A549 (cell line): ENCODE data around the gene SLC23A2. TPM values are rescaled to one million over a fixed set of nuclear protein-coding genes. Genes with fewer than 3 reads are reported as not detected.

ENCODE experiments used
- ATAC-seq, 2 experiments: fragments of 200-7000 bp in 1 of 2; fragments of >200 bp in 1 of 2; cut with Nextera tagmentation in 1 of 2; cut with Tn5 transposase in 1 of 2; 3 replicates each; pipeline versions ENCODE4 v1.8.0 to v1.9.1; 2018 to 2020; ENCODE audit warnings: mild to moderate bottlenecking in 1 of 2, moderate library complexity in 1 of 2
- CTCF ChIA-PET: fragments of 300-600 bp; sonication (Branson Sonifier 250); formaldehyde crosslinking; extraction: SDS; loops from one replicate; lab custom pipeline; 2021; ENCODE audit warnings: antibody characterized with exemption, inconsistent platforms; lab: Yijun Ruan, JAX
- POLR2A ChIA-PET: fragments of 350-600 bp; formaldehyde crosslinking; extraction: SDS; loops from one replicate; lab custom pipeline; 2021; ENCODE audit warnings: antibody characterized with exemption, inconsistent platforms; lab: Yijun Ruan, JAX
- DNase-seq, 2 experiments: peaks; one replicate each; pipeline versions ENCODE4 v3.0.0 to v3.0.0-alpha.2; 2011 to 2016; ENCODE audit warnings: low read depth in 1 of 2, low spot score in 1 of 2
- FAIRE-seq: peaks from 2 replicates; lab custom pipeline; 2011; peaks lifted over from hg19 to GRCh38; lab: Jason Lieb, UNC
- H3K27ac ChIP-seq, 2 experiments: fragments of >200 bp; sonication (Bioruptor Twin); formaldehyde crosslinking; 3 replicates each; pipeline ENCODE4 v1.5.1; 2016 to 2017
- H3K4me1 ChIP-seq: fragments of >200 bp; sonication (Bioruptor Twin); formaldehyde crosslinking; 3 replicates; pipeline ENCODE4 v1.6.1; 2016
- H3K4me2 ChIP-seq: fragments of >200 bp; sonication (Bioruptor Twin); formaldehyde crosslinking; 3 replicates; pipeline ENCODE4 v1.6.1; 2016
- H3K4me3 ChIP-seq: fragments of >200 bp; sonication (Bioruptor Twin); formaldehyde crosslinking; 3 replicates; pipeline ENCODE4 v1.5.1; 2016
- H3K9me3 ChIP-seq: fragments of >200 bp; sonication (Bioruptor Twin); formaldehyde crosslinking; 3 replicates; pipeline ENCODE4 v1.6.1; 2016
- BCL3 ChIP-seq: fragments of >200 bp; sonication (Bioruptor Twin); formaldehyde crosslinking; IDR thresholded peaks from 3 replicates; pipeline ENCODE4 v1.6.1; 2016
- CBX8 ChIP-seq: fragments of 200-600 bp; sonication (generic); IDR thresholded peaks from 2 replicates; pipeline ENCODE4 v1.6.1; 2016
- CEBPB ChIP-seq, 2 experiments: fragments of >200 bp in 1 of 2; sonication (Bioruptor Twin) in 1 of 2; formaldehyde crosslinking in 1 of 2; IDR thresholded peaks; 2 replicates each; pipeline ENCODE4 v1.6.1; 2012 to 2016
- CHD4 ChIP-seq: fragments of 200-600 bp; sonication (generic); IDR thresholded peaks from 2 replicates; pipeline ENCODE4 v1.6.1; 2016; ENCODE audit warnings: antibody characterized with exemption, mild to moderate bottlenecking, borderline replicate concordance
- CTCF ChIP-seq: fragments of >200 bp; sonication (Bioruptor Twin); formaldehyde crosslinking; IDR thresholded peaks from 3 replicates; pipeline ENCODE4 v1.5.1; 2016
- EP300 ChIP-seq, 2 experiments: fragments of >200 bp; sonication (Bioruptor Twin); formaldehyde crosslinking; IDR thresholded peaks; 2 replicates in 1 of 2; 3 replicates in 1 of 2; pipeline ENCODE4 v1.6.1; 2016 to 2017
- ESRRA ChIP-seq: fragments of 150-350 bp; IDR thresholded peaks from 2 replicates; pipeline ENCODE4 v1.6.1; 2014; ENCODE audit warnings: mild to moderate bottlenecking, low read length, borderline replicate concordance
- HDAC2 ChIP-seq: fragments of 200-600 bp; sonication (generic); IDR thresholded peaks from 2 replicates; pipeline ENCODE4 v1.6.1; 2016
- HES2 ChIP-seq: fragments of >200 bp; sonication (Bioruptor Twin); formaldehyde crosslinking; IDR thresholded peaks from 2 replicates; pipeline ENCODE4 v1.6.1; 2016
- HEYL ChIP-seq: fragments of 250-450 bp; sonication (Bioruptor Pico); IDR thresholded peaks from 2 replicates; pipeline ENCODE4 v1.8.0; 2021; ENCODE audit warnings: mild to moderate bottlenecking, moderate library complexity
- HOXA7 ChIP-seq: fragments of 250-450 bp; sonication (Bioruptor Pico); IDR thresholded peaks from 2 replicates; pipeline ENCODE4 v1.5.0; 2020; ENCODE audit warnings: mild to moderate bottlenecking, moderate library complexity
- JUN ChIP-seq, 2 experiments: fragments of >200 bp; sonication (Bioruptor Twin); formaldehyde crosslinking; IDR thresholded peaks; 2 replicates in 1 of 2; 3 replicates in 1 of 2; pipeline ENCODE4 v1.6.1; 2016 to 2017
- JUNB ChIP-seq: fragments of >200 bp; sonication (Bioruptor Twin); formaldehyde crosslinking; IDR thresholded peaks from 2 replicates; pipeline ENCODE4 v1.6.1; 2016
- KDM5A ChIP-seq: fragments of 200-600 bp; sonication (generic); IDR thresholded peaks from 2 replicates; pipeline ENCODE4 v1.6.1; 2016; ENCODE audit warnings: antibody characterized with exemption, mild to moderate bottlenecking
- MAX ChIP-seq: IDR thresholded peaks from 2 replicates; pipeline ENCODE4 v1.6.1; 2012
- PBX3 ChIP-seq: IDR thresholded peaks from 2 replicates; pipeline ENCODE4 v1.6.1; 2012
- PHF8 ChIP-seq: fragments of 200-600 bp; sonication (generic); IDR thresholded peaks from 2 replicates; pipeline ENCODE4 v1.6.1; 2016; ENCODE audit warnings: low read depth, mild to moderate bottlenecking, antibody characterized with exemption, moderate library complexity, borderline replicate concordance
- POLR2AphosphoS2 ChIP-seq: conservative IDR thresholded peaks from 2 replicates; pipeline ENCODE4 v1.6.1; 2012; ENCODE audit warnings: low read length, improper control_type of control experiment, inconsistent platforms
- RCOR1 ChIP-seq: fragments of 150-350 bp; IDR thresholded peaks from 2 replicates; pipeline ENCODE4 v1.6.1; 2014; ENCODE audit warnings: antibody characterized with exemption, low read length, low read depth
- TFCP2L1 ChIP-seq: fragments of 250-450 bp; sonication (Bioruptor Pico); IDR thresholded peaks from 2 replicates; pipeline ENCODE4 v1.5.0; 2021; ENCODE audit warnings: mild to moderate bottlenecking
- TP53 ChIP-seq: fragments of 250-450 bp; sonication (Bioruptor Pico); IDR thresholded peaks from 2 replicates; pipeline ENCODE4 v1.5.0; 2021; ENCODE audit warnings: mild to moderate bottlenecking, moderate library complexity
- USF2 ChIP-seq: fragments of 450-650 bp; IDR thresholded peaks from 2 replicates; pipeline ENCODE4 v1.6.1; 2014; ENCODE audit warnings: antibody characterized with exemption
- WGBS: methylation state at CpG from one replicate; pipeline ENCODE4 v1.1.6; 2017; ENCODE audit errors: missing lambda C conversion rate; 5-methylcytosine and 5-hydroxymethylcytosine counted together
- polyA plus RNA-seq, 4 experiments: library from polyadenylated mRNA; depleted of rRNA in 3 of 4; stranded (reverse); fragments of >200 nt; fragmentation: RNase III in 1 of 4; extraction: RNeasy Plus Mini Kit Qiagen cat#74134 plus additional on column Dnase treatment in 1 of 4; gene quantifications; 2 replicates in 3 of 4; 3 replicates in 1 of 4; pipeline ENCODE4 v1.2.3, GENCODE V29; 2011 to 2017

The SLC23A2 gene
- polyA plus RNA-seq, 2 of the 4 experiments (the other 2 are of a cell fraction), result 13.1 to 47.8 TPM

GRCh38 chr20:4967752-4968477 lies 33.4 kb downstream of the SLC23A2 start:
- ATAC-seq, result no peak; a peak in 2 of 6 replicates

GRCh38 chr20:4966826-4967751 lies 34.2 kb downstream of the SLC23A2 start:
- ChIA-PET CTCF (interaction anchor here (0.7 to 6.2 kb wide), 12 partner anchors 11 to 359 kb away, joined by 3 to 26 read pairs (median 4); no protein-coding TSS in a partner anchor), POLR2A (no interaction called here)
- Histone ChIP-seq H3K4me3 (no peak overlapping the region), H3K4me2 (peak overlapping the region; percentile 49), H3K9me3 (no peaks in the 10 kb centered on the region), H3K4me1 (peaks cover 61% of the 10 kb centered on the region), H3K27ac (peak overlapping the region; percentile 76 to 80)
- peak; percentile 28 for FAIRE-seq
- peak in 1 of 2 experiments; percentile 82 for DNase-seq
- 35% methylated on average over 4 of the region's 4 CpGs for WGBS
- peak; percentile 50 to 67; a peak in 5 of 6 replicates for ATAC-seq
- TF ChIP-seq KDM5A (no peak), HDAC2 (no peak), TFCP2L1 (CRISPR knock-in tag) (no peak), HES2 (peak; percentile 85; the same call in 1 of the 2 replicates), ESRRA (no peak), RCOR1 (no peak), JUNB (peak; percentile 48; the same call in 1 of the 2 replicates), CHD4 (no peak), BCL3 (peak; percentile 78; the same call in 2 of the 3 replicates), CEBPB (IDR thresholded peaks at IDR 0.05) (peak; percentile 73 to 97), JUN (IDR thresholded peaks at IDR 0.05) (peak; percentile 66 to 83; a peak in 4 of 5 replicates), EP300 (IDR thresholded peaks at IDR 0.05) (peak; percentile 91 to 95; a peak in 4 of 5 replicates), TP53 (CRISPR knock-in tag) (no peak), HOXA7 (CRISPR knock-in tag) (no peak)

More at GRCh38 chr20:4967752-4968477, 33.4 kb downstream of the SLC23A2 start:
- POLR2A ChIA-PET, result no interaction called here
- CTCF ChIA-PET, result interaction anchor here (0.6 to 6.2 kb wide), 6 partner anchors 11 to 866 kb away, joined by 3 to 26 read pairs (median 6); no protein-coding TSS in a partner anchor
- Histone ChIP-seq H3K9me3 (no peaks in the 10 kb centered on the region), H3K4me2 (peak overlapping the region; percentile 49), H3K4me1 (peaks cover 63% of the 10 kb centered on the region), H3K4me3 (no peak overlapping the region), H3K27ac (peak overlapping the region; percentile 76 to 80)
- whole genome bisulfite sequencing, result 84% methylated on average over 12 of the region's 12 CpGs
- FAIRE-seq, result no peak
- no peak for DNase-seq
- TF ChIP-seq HEYL (CRISPR knock-in tag), result no peak
- TF ChIP-seq POLR2AphosphoS2, result no peak
- TF ChIP-seq CTCF, result no peak
- TF ChIP-seq USF2, result no peak
- no peak for TF ChIP-seq CBX8
- TF ChIP-seq MAX, result no peak
- TF ChIP-seq PBX3, result no peak
- TF ChIP-seq PHF8, result no peak
- no peak for TF ChIP-seq HES2
